HG03342 (cell line): ENCODE measurements around the gene NFATC4.
"Not testable (repeated sequence)": the region's sequence is repeated elsewhere in the genome, so short reads cannot be mapped to it uniquely, and the experiment has no call there.

ENCODE experiments used
- ATAC-seq: cut with Tn5 transposase; IDR thresholded peaks from one replicate; pipeline ENCODE4 v1.9.1; 2021; ENCODE audit warnings: mild to moderate bottlenecking, moderate library complexity; ENCODE audit not compliant: unreplicated experiment

NFATC4 gene

GRCh38 chr14:24367514-24368211, at the start of gene NFATC4:
Gene NFATC4, plus strand, starts transcription at chr14:24368184. Its CDS starts 157 bp downstream, at chr14:24368341.
- ATAC-seq, result peak; percentile 26

GRCh38 chr14:24321212-24321975, 46.6 kb upstream of the NFATC4 start:
- ATAC-seq, result no peak

GRCh38 chr14:24322672-24323071, 45.3 kb upstream of the NFATC4 start:
- no peak for ATAC-seq

DNA sequence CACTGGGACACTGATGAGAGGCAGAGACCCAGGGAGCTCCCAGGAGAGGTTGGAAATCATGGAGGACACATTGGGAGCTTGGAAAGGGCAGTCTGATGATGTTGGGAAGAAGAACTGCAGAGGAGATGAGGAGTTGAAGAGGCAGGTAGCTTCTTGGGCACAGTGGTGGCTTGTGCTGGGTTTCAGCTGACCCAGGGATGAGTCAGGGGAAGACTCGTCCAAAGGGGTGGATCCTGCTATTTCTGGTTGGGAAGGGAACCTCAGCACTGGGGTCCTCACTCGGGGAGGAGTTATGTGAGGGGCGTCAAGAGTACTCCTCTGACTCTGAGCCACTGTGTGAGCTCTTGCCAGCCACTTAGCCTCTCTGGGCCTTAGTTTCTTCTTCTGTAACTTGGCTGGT, 44.6 kb upstream of the NFATC4 start:
- no peak for ATAC-seq

- ATAC-seq, result no peak
Measured at GRCh38 chr14:24324024-24324423, 44.0 kb upstream of the NFATC4 start.

GRCh38 chr14:24325041-24325530, 42.9 kb upstream of the NFATC4 start:
- no peak for ATAC-seq

DNA sequence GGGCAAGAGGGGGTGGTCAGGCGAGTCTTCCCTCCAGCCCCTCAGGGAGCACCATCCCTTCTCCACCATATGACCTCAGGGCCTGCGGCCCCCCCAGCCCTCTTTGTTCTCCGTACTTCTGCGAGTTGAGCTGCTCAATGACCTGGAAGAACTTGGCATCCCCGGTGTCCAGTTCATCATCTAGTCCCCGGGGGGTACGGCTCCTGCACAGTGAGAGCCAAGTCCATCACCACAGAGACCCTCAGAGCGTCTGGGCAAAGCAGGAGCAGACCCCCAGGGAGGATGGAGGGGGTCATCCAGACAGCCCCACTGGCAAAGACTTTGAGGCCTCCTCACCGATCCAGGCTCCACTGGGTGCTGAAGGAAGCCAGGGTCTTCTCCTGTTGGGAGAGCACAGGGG, 42.0 kb upstream of the NFATC4 start:
- ATAC-seq, result no peak

DNA sequence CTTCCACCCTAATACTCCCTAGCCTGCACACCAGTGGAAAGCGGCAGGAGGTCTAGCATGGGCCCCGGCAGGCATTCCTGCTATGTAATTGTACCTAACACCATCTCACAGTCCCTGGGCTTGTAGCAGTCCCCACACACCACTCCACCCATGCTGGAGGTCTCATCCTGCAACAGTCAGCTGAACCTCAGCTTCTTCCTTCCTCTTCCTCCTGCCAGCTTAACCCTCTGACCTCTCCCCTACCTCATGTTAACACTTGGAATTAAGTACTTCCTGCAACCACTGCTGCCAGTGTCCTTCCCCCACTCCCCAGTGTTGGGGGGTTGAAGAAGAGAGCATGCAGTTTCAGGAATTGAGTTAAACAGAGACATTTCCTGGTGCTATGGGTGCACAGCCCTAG, 40.7 kb upstream of the NFATC4 start:
- ATAC-seq, result no peak

DNA sequence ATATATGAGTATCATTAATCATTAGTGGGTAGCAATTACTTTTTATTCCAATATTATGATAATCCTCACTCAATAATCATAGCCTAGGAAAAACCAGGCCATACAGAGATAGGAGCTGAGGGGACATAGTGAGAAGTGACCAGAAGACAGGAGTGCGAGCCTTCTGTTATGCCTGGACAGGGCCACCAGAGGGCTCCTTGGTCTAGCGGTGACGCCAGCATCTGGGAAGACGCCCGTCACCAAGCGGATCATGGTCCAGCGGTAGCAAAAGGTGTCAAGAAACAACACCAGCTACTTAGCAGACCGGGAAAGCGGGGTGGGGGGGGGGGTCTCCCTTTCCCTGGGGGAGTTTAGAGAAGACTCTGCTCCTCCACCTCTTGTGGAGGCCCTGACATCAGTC, 40.1 kb upstream of the NFATC4 start:
- not testable (repeated sequence) for ATAC-seq

DNA sequence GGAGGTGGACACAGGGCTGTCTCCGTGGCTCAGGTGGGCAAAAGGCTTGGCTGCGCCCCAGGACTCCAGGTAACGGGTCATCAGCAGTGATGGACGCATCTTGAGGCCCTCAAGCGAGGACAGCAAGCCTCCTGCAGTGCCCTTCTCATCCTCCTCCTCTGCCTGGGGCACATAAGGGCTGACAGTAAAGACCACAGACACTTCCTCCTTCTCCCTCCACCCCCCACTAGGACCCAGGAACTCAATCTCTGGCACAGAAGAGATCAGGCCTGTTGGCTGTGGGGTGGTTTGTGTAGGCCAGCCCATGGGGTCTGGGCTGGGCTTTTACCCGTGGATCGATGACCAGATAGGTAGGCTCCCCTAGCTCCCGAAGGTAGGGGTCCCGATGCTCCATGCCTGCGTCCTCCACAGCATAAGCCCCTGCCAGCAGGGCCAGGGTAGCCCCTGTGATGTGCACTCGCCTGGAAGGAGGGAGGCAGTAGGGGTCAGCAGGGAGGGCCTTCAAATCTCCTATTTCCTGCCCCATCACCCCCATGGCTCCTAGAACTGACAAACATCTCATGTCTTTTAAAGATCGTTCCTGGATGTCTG, 38.8 kb upstream of the NFATC4 start:
- ATAC-seq, result no peak

GRCh38 chr14:24329736-24330135, 38.2 kb upstream of the NFATC4 start:
- ATAC-seq, result no peak

DNA sequence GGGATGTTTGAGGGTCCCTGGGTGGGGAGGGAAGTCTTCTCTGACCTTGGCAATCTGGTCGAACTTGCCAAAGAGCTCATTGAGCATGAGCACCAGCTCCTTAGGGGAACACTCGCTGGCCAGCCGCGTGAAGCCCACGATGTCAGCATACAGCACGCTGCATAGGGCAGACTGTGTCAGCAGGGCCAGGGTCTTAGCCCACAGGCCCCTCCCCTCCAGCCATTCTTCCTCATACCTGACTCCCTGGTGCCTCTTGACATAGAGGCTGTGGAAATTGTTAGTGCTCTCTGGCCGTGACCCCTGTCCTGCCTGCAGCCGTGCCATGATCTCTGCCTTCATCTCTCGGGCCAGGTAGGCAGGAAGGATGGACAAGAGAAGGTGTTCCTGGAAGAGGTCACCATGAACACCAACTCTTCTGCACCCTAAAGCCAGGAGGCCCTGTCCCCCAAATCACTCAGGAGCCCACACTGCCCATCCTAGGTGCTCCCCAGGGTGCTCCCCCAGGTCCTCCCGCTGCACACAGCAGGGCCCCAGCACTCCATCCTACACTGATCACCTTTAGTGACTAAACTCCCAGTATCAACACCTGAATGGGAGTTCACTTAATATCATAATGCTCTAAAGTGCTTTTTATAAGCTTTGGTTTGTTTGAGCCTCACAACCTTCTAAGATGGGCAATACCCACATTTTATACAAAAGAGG, 36.9 kb upstream of the NFATC4 start:
- ATAC-seq, result no peak

GRCh38 chr14:24331731-24332267, 36.2 kb upstream of the NFATC4 start:
- peak; percentile 4 for ATAC-seq

GRCh38 chr14:24332268-24332993, 35.6 kb upstream of the NFATC4 start:
- peak; percentile 73 for ATAC-seq

- ATAC-seq, result no peak
Measured at GRCh38 chr14:24334431-24335291, 33.3 kb upstream of the NFATC4 start, which contains the start of gene ADCY4. Gene ADCY4, minus strand, starts transcription at chr14:24335071. Its CDS starts 419 bp downstream, at chr14:24334652.

DNA sequence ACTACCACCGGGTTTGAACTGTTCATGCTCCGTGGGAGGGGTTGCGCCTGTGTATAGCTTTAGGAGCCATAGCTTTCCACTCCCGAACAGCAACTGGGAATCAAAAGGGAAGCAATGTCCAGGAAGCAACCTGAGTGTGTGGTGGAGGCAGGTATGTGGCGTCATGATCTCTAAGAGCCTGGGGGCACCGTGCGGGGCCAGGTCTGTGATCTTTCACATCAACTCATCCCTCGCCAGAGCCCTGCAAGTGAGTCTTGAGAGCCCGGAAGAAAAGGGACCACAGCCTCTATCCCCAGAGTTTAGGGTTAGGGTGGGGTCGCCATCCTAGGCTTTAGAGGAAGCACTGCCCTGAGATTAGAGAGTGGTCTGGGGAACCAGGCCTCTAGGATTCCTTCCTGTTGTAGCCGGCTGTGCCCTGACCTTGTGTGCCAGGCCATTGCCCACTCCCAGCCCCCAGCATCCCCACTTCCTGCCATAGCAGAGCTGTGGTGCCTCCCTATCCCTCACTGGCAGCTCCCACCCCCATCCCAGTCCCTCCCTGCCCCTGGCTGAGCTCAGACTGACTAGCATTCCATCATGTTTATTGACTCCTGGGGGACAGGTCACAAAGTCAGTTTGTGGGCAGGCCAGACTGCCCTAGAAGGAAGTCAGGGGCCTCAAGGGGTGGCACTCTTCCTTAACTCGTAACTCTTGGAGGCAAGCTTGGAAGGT, 32.4 kb upstream of the NFATC4 start:
- no peak for ATAC-seq

- ATAC-seq, result no peak
Measured at GRCh38 chr14:24337144-24337823, 30.7 kb upstream of the NFATC4 start.

DNA sequence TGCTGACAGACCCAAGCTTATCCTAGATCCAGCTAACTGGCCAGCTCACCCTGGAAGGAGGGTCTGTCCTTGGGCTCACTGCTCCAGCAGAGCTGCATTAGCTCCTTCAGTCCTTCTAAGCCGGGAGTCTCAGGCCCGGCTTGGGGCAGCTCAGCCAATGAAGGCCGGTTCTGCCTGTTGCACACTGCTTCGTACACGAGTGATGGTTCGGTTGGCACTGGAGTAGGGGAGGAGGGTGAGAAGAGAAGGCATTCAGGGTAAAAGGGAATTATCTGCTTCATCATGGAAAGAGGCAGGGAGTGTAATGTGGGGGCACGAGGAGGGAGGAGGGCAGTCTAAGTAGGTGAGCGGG, 30.2 kb upstream of the NFATC4 start:
- ATAC-seq, result no peak
